Bronchial epithelial cell (primary cell): ENCODE data around the gene PHPT1. TPM values are rescaled to one million over a fixed set of nuclear protein-coding genes. Genes with fewer than 3 reads are reported as not detected.
"Not testable (repeated sequence)": the region's sequence is repeated elsewhere in the genome, so short reads cannot be mapped to it uniquely, and the experiment has no call there.

Experiments used
- DNase-seq: peaks from one replicate; pipeline ENCODE4 v3.0.0-alpha.2; 2010; ENCODE audit warnings: low read depth
- FAIRE-seq: peaks from 2 replicates; lab custom pipeline; 2011; peaks lifted over from hg19 to GRCh38; lab: Jason Lieb, UNC
- H3K27me3 ChIP-seq: 2 replicates; pipeline ENCODE4 v1.5.1; 2011; ENCODE audit warnings: low read length; ENCODE audit not compliant: control insufficient read depth, insufficient read depth
- H3K36me3 ChIP-seq: 2 replicates; pipeline ENCODE4 v1.5.1; 2011; ENCODE audit warnings: low read length; ENCODE audit not compliant: control insufficient read depth, insufficient read depth
- H3K4me3 ChIP-seq: 2 replicates; pipeline ENCODE4 v1.5.1; 2011; ENCODE audit warnings: mild to moderate bottlenecking, low read depth, low read length, control low read depth
- CTCF ChIP-seq: IDR thresholded peaks from 2 replicates; pipeline ENCODE4 v1.5.1; 2011; ENCODE audit warnings: mild to moderate bottlenecking, moderate library complexity, low read length, control low read depth, inconsistent platforms; ENCODE audit not compliant: insufficient read depth, severe bottlenecking
- total RNA-seq: library from RNA; depleted of rRNA; stranded (reverse); fragments of >200 nt; gene quantifications from 2 replicates; pipeline ENCODE4 v1.2.1, GENCODE V29; 2014

PHPT1 gene
- total RNA-seq, 1 donor from 2014 or later: 57.9 TPM

DNA sequence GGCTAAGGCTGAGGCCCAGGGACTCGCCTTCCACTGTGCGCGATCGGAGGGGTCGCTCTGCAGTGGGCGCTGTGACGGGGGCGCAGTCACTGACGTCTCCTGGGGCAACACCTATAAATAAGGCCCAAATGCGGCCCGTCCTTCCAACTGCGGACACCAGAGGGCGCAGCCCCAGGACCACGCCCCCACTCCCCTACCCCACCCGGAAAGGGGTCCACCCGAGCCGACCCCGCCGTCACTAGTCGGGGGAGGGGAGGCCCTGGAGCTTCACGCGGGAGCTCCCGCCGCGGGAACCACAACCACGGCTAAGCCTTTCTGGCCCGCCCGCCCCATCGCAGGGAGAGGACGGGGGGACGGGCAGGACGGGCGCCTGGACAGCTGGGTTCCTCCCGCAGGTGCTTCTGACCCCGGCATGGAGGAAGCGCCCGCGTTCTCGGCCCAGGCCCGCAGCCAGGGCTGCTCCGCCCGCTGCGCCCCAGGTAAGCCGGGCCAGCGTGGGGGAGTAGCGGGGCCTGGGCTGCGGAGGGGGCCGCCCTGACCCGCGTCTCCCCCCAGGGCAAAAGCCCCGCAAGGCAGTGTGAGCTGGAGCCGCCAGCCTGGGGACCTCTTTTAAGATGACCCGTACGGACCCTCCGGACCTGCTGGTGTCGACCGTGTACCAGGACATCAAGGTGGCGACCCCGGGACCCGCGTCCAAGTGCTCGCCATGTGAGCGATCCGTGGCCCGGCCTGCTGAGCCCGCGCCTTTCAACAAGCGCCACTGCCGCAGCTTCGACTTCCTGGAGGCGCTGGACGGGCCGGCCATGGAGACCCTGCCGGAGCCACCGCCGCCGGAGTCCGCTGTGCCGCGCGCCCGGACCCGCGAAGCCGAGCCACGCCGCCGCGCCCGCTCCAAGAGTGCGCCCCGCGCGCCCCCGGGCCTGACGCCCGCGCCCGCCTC, 5.1 kb upstream of the PHPT1 start:
- H3K4me3 ChIP-seq, FAIRE-seq, H3K27me3 ChIP-seq, H3K36me3 ChIP-seq, DNase-seq: not testable (repeated sequence)
- peak; percentile 40 for TF ChIP-seq CTCF

- FAIRE-seq (no peak), DNase-seq (no peak)
- Histone ChIP-seq H3K4me3 (no peak overlapping the region), H3K27me3 (peaks cover 7% of the 10 kb centered on the region), H3K36me3 (no peaks in the 10 kb centered on the region)
- TF ChIP-seq CTCF: no peak
Measured at GRCh38 chr9:136844761-136845464, 4.3 kb upstream of the PHPT1 start.

DNA sequence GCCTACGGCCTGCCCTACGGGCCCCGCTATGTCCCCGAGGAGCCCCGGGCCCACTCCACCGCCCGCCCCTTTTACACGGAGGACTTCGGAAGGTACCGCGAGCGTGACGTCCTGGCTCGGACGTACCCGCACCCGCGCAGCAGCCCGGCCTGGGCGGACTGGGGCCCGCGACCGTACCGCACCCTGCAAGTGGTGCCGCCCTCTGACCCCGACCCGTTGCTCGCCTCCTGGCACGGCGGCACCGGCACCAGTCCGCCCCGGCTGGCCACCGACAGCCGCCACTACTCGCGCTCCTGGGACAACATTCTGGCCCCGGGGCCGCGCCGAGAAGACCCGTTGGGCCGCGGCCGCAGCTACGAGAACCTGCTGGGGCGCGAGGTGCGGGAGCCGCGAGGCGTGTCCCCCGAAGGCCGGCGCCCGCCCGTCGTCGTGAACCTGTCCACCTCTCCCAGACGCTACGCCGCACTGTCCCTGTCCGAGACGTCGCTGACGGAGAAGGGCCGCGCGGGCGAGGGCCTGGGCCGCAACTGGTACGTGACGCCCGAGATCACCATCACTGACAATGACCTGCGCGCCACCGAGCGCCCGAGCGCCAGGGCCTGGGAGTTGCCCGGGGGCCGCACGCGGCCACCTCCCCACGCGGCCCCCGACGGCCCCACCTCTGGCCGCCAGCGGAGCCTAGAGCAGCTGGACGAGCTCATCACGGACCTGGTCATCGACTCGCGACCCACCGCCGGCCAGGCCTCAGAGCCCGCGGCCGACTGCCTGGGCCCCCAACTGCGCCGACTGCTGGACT, 3.5 kb upstream of the PHPT1 start:
- peak overlapping the region; percentile 14 for H3K4me3 ChIP-seq
- H3K36me3 ChIP-seq: peaks cover 6% of the 10 kb centered on the region
- peaks cover 7% of the 10 kb centered on the region for H3K27me3 ChIP-seq
- FAIRE-seq (no peak), DNase-seq (no peak)
- no peak for TF ChIP-seq CTCF

- H3K4me3 ChIP-seq: peak overlapping the region; percentile 80
- H3K36me3 ChIP-seq: peaks cover 10% of the 10 kb centered on the region
- no peak for FAIRE-seq
- DNase-seq: no peak
- no peak for TF ChIP-seq CTCF
- H3K27me3 ChIP-seq: peaks cover 7% of the 10 kb centered on the region
Measured at GRCh38 chr9:136846376-136847087, 2.7 kb upstream of the PHPT1 start.
